Thoracic aorta (tissue), 2 donors: ENCODE measurements around the gene CMKLR1. TPM values are rescaled to one million over a fixed set of nuclear protein-coding genes. Genes with fewer than 3 reads are reported as not detected.

Source experiments
- ATAC-seq: fragments of 150-250 bp; one replicate; pipeline ENCODE4 v1.8.0; 2017; ENCODE audit warnings: low read depth; ENCODE audit not compliant: insufficient number of reproducible peaks, low FRiP score
- DNase-seq: peaks from one replicate; pipeline ENCODE4 v3.0.0-alpha.2; 2020; ENCODE audit warnings: low spot score
- H3K27ac ChIP-seq, 2 donors: fragments of 200-600 bp; sonication (generic); 1 replicate in 1 of 2; 2 replicates in 1 of 2; pipeline ENCODE4 v1.5.1; 2016; ENCODE audit warnings: mild to moderate bottlenecking in 2 of 2, moderate library complexity in 2 of 2
- H3K27me3 ChIP-seq: fragments of 200-600 bp; sonication (generic); replicated peaks from 2 replicates; pipeline ENCODE4 v1.6.0; 2016; ENCODE audit warnings: mild to moderate bottlenecking; ENCODE audit not compliant: insufficient read depth
- H3K36me3 ChIP-seq: fragments of 200-600 bp; sonication (generic); one replicate; pipeline ENCODE4 v1.5.1; 2016
- H3K4me1 ChIP-seq, 2 donors: fragments of 200-600 bp; sonication (generic); 1 replicate in 1 of 2; 2 replicates in 1 of 2; pipeline versions ENCODE4 v1.5.1 to v1.6.0; 2016; ENCODE audit warnings: low read depth in 2 of 2, mild to moderate bottlenecking in 1 of 2; ENCODE audit not compliant: control insufficient read depth in 1 of 2
- H3K4me3 ChIP-seq: fragments of 200-600 bp; sonication (generic); 2 replicates; pipeline ENCODE4 v1.5.1; 2016; ENCODE audit warnings: mild to moderate bottlenecking
- H3K9me3 ChIP-seq: fragments of 200-600 bp; sonication (generic); 2 replicates; pipeline ENCODE4 v1.5.1; 2016
- CTCF ChIP-seq: fragments of 200-600 bp; sonication (generic); IDR thresholded peaks from one replicate; pipeline ENCODE4 v1.5.1; 2019; ENCODE audit warnings: antibody characterized with exemption
- total RNA-seq, 2 donors: library from RNA; depleted of rRNA; stranded (reverse); fragments of >200 nt; gene quantifications; one replicate each; pipeline versions ENCODE4 v1.1.0 to v1.2.3, GENCODE V29; 2016

CMKLR1 gene
- total RNA-seq: 10 to 100 TPM; 56.6 to 73.8 TPM

GRCh38 chr12:108338915-108339657 lies at the start of gene CMKLR1:
Gene CMKLR1 (minus strand): TSS chr12:108339311. CDS start chr12:108293591, 45,720 bp downstream.
- Histone ChIP-seq H3K4me1 (peaks cover 34 to 89% of the 10 kb centered on the region in 2 donors), H3K27me3 (no peaks in the 10 kb centered on the region), H3K27ac (peak within 1 kb of the TSS; percentile 83 to 88), H3K9me3 (no peaks in the 10 kb centered on the region), H3K4me3 (peak within 1 kb of the TSS; percentile 73), H3K36me3 (no peaks in the 10 kb centered on the region)
- TF ChIP-seq CTCF: no peak
- no peak for DNase-seq
- ATAC-seq: no peak

- ATAC-seq (no peak), DNase-seq (no peak)
- H3K27ac ChIP-seq: no peak overlapping the region
Measured at GRCh38 chr12:108387771-108388170, 48.7 kb upstream of the CMKLR1 start.

GRCh38 chr12:108386709-108387360 lies 47.7 kb upstream of the CMKLR1 start:
- Histone ChIP-seq H3K4me1 (no peaks in the 10 kb centered on the region), H3K9me3 (no peaks in the 10 kb centered on the region), H3K4me3 (no peak overlapping the region), H3K27me3 (no peaks in the 10 kb centered on the region), H3K36me3 (no peaks in the 10 kb centered on the region), H3K27ac (no peak overlapping the region)
- no peak for TF ChIP-seq CTCF
- no peak for ATAC-seq
- DNase-seq: no peak

More at GRCh38 chr12:108387771-108388170, 48.7 kb upstream of the CMKLR1 start:
- no peak overlapping the region for H3K4me3 ChIP-seq
- H3K4me1 ChIP-seq: no peaks in the 10 kb centered on the region
- H3K36me3 ChIP-seq: no peaks in the 10 kb centered on the region
- H3K9me3 ChIP-seq: no peaks in the 10 kb centered on the region
- no peaks in the 10 kb centered on the region for H3K27me3 ChIP-seq
- no peak for TF ChIP-seq CTCF

- H3K27me3 ChIP-seq: no peaks in the 10 kb centered on the region
- no peak for DNase-seq
- no peak overlapping the region for H3K27ac ChIP-seq
- H3K4me3 ChIP-seq: no peak overlapping the region
- TF ChIP-seq CTCF: no peak
- no peak for ATAC-seq
- no peaks in the 10 kb centered on the region for H3K4me1 ChIP-seq
- no peaks in the 10 kb centered on the region for H3K9me3 ChIP-seq
- no peaks in the 10 kb centered on the region for H3K36me3 ChIP-seq
Measured at GRCh38 chr12:108382437-108382801, 43.3 kb upstream of the CMKLR1 start.

- no peaks in the 10 kb centered on the region for H3K4me1 ChIP-seq
- no peak for TF ChIP-seq CTCF
- no peaks in the 10 kb centered on the region for H3K27me3 ChIP-seq
- no peaks in the 10 kb centered on the region for H3K36me3 ChIP-seq
- ATAC-seq: no peak
- H3K27ac ChIP-seq: no peak overlapping the region
- H3K9me3 ChIP-seq: no peaks in the 10 kb centered on the region
- H3K4me3 ChIP-seq: no peak overlapping the region
- no peak for DNase-seq
Measured at GRCh38 chr12:108381787-108382436, 42.8 kb upstream of the CMKLR1 start.
